HCT116 (cell line): ENCODE measurements around the gene EEFSEC. TPM values are rescaled to one million over a fixed set of nuclear protein-coding genes. Genes with fewer than 3 reads are reported as not detected.

ENCODE experiments used
- ATAC-seq: fragments of 200-7000 bp; cut with Tn5 transposase; 2 replicates; pipeline ENCODE4 v1.9.1; 2020; ENCODE audit warnings: mild to moderate bottlenecking, moderate library complexity
- BruUV-seq: library from RNA; stranded (reverse); fragments of 400-500 nt; replicated peaks from 2 replicates; lab custom pipeline; 2021; lab: Mats Ljungman, UMichigan
- CTCF ChIA-PET: fragments of 300-600 bp; sonication (Branson Sonifier 250); formaldehyde crosslinking; loops from one replicate; lab custom pipeline; 2021; ENCODE audit warnings: antibody characterized with exemption; lab: Charles Lee
- POLR2A ChIA-PET: fragments of 300-600, 350-600 bp; sonication (Branson Sonifier 250); formaldehyde crosslinking; loops from one replicate; lab custom pipeline; 2021; ENCODE audit warnings: antibody characterized with exemption; lab: Charles Lee
- RAD21 ChIA-PET, 2 experiments: fragments of 300-600 bp; sonication (Branson Sonifier 250); formaldehyde crosslinking; loops; one replicate each; lab custom pipeline; 2023; ENCODE audit warnings: low total read pairs in 2 of 2; ENCODE audit not compliant: uncharacterized antibody in 2 of 2, unreplicated experiment in 2 of 2, low non-redundant PET in 1 of 2; lab: Charles Lee
- DNase-seq: peaks from one replicate; pipeline ENCODE4 v3.0.0-alpha.2; 2010; ENCODE audit warnings: low read depth, low spot score
- H2AFZ ChIP-seq: fragments of 200-600 bp; shearing (Covaris generic), sonication (generic); 2 replicates; pipeline ENCODE4 v1.6.1; 2017; ENCODE audit warnings: low read depth, mixed run types, mixed read lengths, antibody characterized with exemption, low read length; ENCODE audit not compliant: poor library complexity, severe bottlenecking
- H3K27ac ChIP-seq: 2 replicates; pipeline ENCODE4 v1.5.1; 2012; ENCODE audit warnings: low read depth, low read length
- H3K27me3 ChIP-seq: fragments of 200-600 bp; sonication (generic); 2 replicates; pipeline ENCODE4 v1.6.1; 2016; ENCODE audit warnings: mixed run types, low read length, mixed read lengths; ENCODE audit not compliant: insufficient read depth
- H3K36me3 ChIP-seq, 2 experiments: fragments of 200-500 bp in 1 of 2; fragments of 200-600 bp in 1 of 2; sonication (Bioruptor generic) in 1 of 2; sonication (generic) in 1 of 2; 2 replicates each; pipeline versions ENCODE4 v1.5.1 to v1.6.1; 2014 to 2016; ENCODE audit warnings: low read length in 2 of 2, inconsistent platforms in 1 of 2, mixed read lengths in 1 of 2, mixed run types in 1 of 2; ENCODE audit not compliant: insufficient read depth in 2 of 2, control insufficient read depth in 1 of 2
- H3K4me1 ChIP-seq, 2 experiments: fragments of 200-600 bp in 1 of 2; sonication (generic) in 1 of 2; 2 replicates each; pipeline versions ENCODE4 v1.5.1 to v1.6.1; 2012 to 2017; ENCODE audit warnings: low read length in 2 of 2, inconsistent platforms in 1 of 2, mild to moderate bottlenecking in 1 of 2, mixed read lengths in 1 of 2, mixed run types in 1 of 2, moderate library complexity in 1 of 2; ENCODE audit not compliant: insufficient read depth in 2 of 2, control insufficient read depth in 1 of 2
- H3K4me2 ChIP-seq: fragments of 200-600 bp; sonication (generic); 2 replicates; pipeline ENCODE4 v1.6.1; 2017; ENCODE audit warnings: mixed run types, low read length, mixed read lengths
- H3K4me3 ChIP-seq, 2 experiments: fragments of 200-600 bp in 1 of 2; sonication (generic) in 1 of 2; replicated peaks in 1 of 2; 2 replicates each; pipeline ENCODE4 v1.5.1; 2011 to 2016; ENCODE audit warnings: low read length in 2 of 2, control low read depth in 1 of 2, low read depth in 1 of 2, mild to moderate bottlenecking in 1 of 2, mixed read lengths in 1 of 2, mixed run types in 1 of 2
- H3K79me2 ChIP-seq: fragments of 200-600 bp; sonication (generic); 2 replicates; pipeline ENCODE4 v1.6.1; 2017; ENCODE audit warnings: mild to moderate bottlenecking, mixed run types, low read length, moderate library complexity, mixed read lengths; ENCODE audit not compliant: insufficient read depth
- H3K9ac ChIP-seq: fragments of 200-600 bp; sonication (generic); 2 replicates; pipeline ENCODE4 v1.6.1; 2016; ENCODE audit warnings: low read length, mixed read lengths
- H3K9me2 ChIP-seq: fragments of 200-600 bp; sonication (generic), shearing (Covaris generic); 2 replicates; pipeline ENCODE4 v1.6.1; 2017; ENCODE audit warnings: mixed run types, mild to moderate bottlenecking, moderate library complexity; ENCODE audit not compliant: insufficient read depth
- H3K9me3 ChIP-seq, 2 experiments: fragments of 200-500 bp in 1 of 2; fragments of 200-600 bp in 1 of 2; sonication (Bioruptor generic) in 1 of 2; sonication (generic) in 1 of 2; 2 replicates each; pipeline ENCODE4 v1.6.1; 2014 to 2017; ENCODE audit warnings: low read length in 2 of 2, mixed read lengths in 2 of 2, inconsistent platforms in 1 of 2, low read depth in 1 of 2, mild to moderate bottlenecking in 1 of 2, mixed run types in 1 of 2, moderate library complexity in 1 of 2; ENCODE audit not compliant: control insufficient read depth in 1 of 2, insufficient read depth in 1 of 2
- H4K20me1 ChIP-seq: fragments of 200-600 bp; sonication (generic), shearing (Covaris generic); 2 replicates; pipeline ENCODE4 v1.6.1; 2017; ENCODE audit warnings: mixed run types, mild to moderate bottlenecking, moderate library complexity; ENCODE audit not compliant: insufficient read depth
- ATF3 ChIP-seq: IDR thresholded peaks from 2 replicates; pipeline ENCODE4 v1.6.1; 2012
- CBX3 ChIP-seq: IDR thresholded peaks from 2 replicates; pipeline ENCODE4 v1.6.1; 2012; ENCODE audit warnings: low read depth
- CTCF ChIP-seq, 3 experiments: fragments of 200-600 bp in 1 of 3; sonication (generic) in 1 of 3; IDR thresholded peaks in 2 of 3; conservative IDR thresholded peaks in 1 of 3; 2 replicates each; pipeline ENCODE4 v1.5.1; 2012 to 2017; ENCODE audit warnings: low read depth in 2 of 3, low read length in 2 of 3, antibody characterized with exemption in 1 of 3, borderline replicate concordance in 1 of 3, control low read depth in 1 of 3, mild to moderate bottlenecking in 1 of 3, mixed read lengths in 1 of 3, mixed run types in 1 of 3, moderate library complexity in 1 of 3; ENCODE audit not compliant: insufficient read depth in 1 of 3
- EGR1 ChIP-seq: IDR thresholded peaks from 2 replicates; pipeline ENCODE4 v1.6.1; 2012; ENCODE audit warnings: low read depth
- ELF1 ChIP-seq: IDR thresholded peaks from 2 replicates; pipeline ENCODE4 v1.6.1; 2012; ENCODE audit warnings: low read depth, borderline replicate concordance
- EZH2 ChIP-seq: fragments of 200-600 bp; sonication (generic); IDR thresholded peaks from 2 replicates; pipeline ENCODE4 v1.6.1; 2017; ENCODE audit warnings: antibody characterized with exemption, mixed run types
- FOSL1 ChIP-seq: IDR thresholded peaks from 2 replicates; pipeline ENCODE4 v1.6.1; 2012; ENCODE audit warnings: low read depth
- MAX ChIP-seq: IDR thresholded peaks from 2 replicates; pipeline ENCODE4 v1.6.1; 2012
- POLR2AphosphoS5 ChIP-seq: IDR thresholded peaks from 2 replicates; pipeline ENCODE4 v1.6.1; 2011; ENCODE audit warnings: mild to moderate bottlenecking, low read depth, low read length, moderate library complexity
- SIN3A ChIP-seq: IDR thresholded peaks from 2 replicates; pipeline ENCODE4 v1.6.1; 2012; ENCODE audit warnings: low read depth
- SP1 ChIP-seq: IDR thresholded peaks from 2 replicates; pipeline ENCODE4 v1.6.1; 2012; ENCODE audit warnings: low read depth
- SRF ChIP-seq: IDR thresholded peaks from 2 replicates; pipeline ENCODE4 v1.6.1; 2012; ENCODE audit warnings: low read depth
- TCF7L2 ChIP-seq: IDR thresholded peaks from 2 replicates; pipeline ENCODE4 v1.7.0; 2011; ENCODE audit warnings: borderline replicate concordance, inconsistent platforms; ENCODE audit not compliant: insufficient read depth, insufficient read length; ENCODE audit errors: extremely low read depth
- YY1 ChIP-seq: IDR thresholded peaks from 2 replicates; pipeline ENCODE4 v1.6.1; 2011; ENCODE audit warnings: low read length, low read depth, moderate library complexity, mild to moderate bottlenecking; ENCODE audit not compliant: insufficient replicate concordance; ENCODE audit errors: extremely low read depth
- ZBTB33 ChIP-seq: IDR thresholded peaks from 2 replicates; pipeline ENCODE4 v1.6.1; 2011; ENCODE audit warnings: mild to moderate bottlenecking, low read length, moderate library complexity; ENCODE audit not compliant: insufficient replicate concordance; ENCODE audit errors: extremely low read depth
- ZFX ChIP-seq: fragments of 450-650 bp; IDR thresholded peaks from 2 replicates; pipeline ENCODE4 v1.6.1; 2017
- ZNF274 ChIP-seq: fragments of 200-500 bp; sonication (Bioruptor generic); IDR thresholded peaks from 2 replicates; pipeline ENCODE4 v1.6.1; 2014; ENCODE audit warnings: mild to moderate bottlenecking, low read depth, low read length, inconsistent platforms
- intact Hi-C: fragments of 100-400 bp; cut with micrococcal nuclease; formaldehyde crosslinking; loops from 2 replicates; pipeline ENCODE4 v1.10.0; 2022
- total RNA-seq: library from RNA; stranded (reverse); gene quantifications from one replicate; pipeline ENCODE4 v1.2.1, GENCODE V29; 2021; ENCODE audit not compliant: unreplicated experiment

EEFSEC gene
- total RNA-seq, 1 experiment from 2014 or later, result 16.1 TPM

- CTCF ChIA-PET, result no interaction called here
- no peaks in the 10 kb centered on the region for H3K9me3 ChIP-seq
- no TSS peak for BruUV-seq
Observed at GRCh38 chr3:128317101-128317697, 163.9 kb downstream of the EEFSEC start.

More at GRCh38 chr3:128317101-128317697, 163.9 kb downstream of the EEFSEC start:
- DNase-seq (no peak), ATAC-seq (no peak)
- POLR2A ChIA-PET, result no interaction called here
- no peak overlapping the region for H3K4me3 ChIP-seq
- no peaks in the 10 kb centered on the region for H3K4me1 ChIP-seq
- intact Hi-C loops, result no loop called here
- no peaks in the 10 kb centered on the region for H3K27me3 ChIP-seq
- H3K4me2 ChIP-seq, result no peak overlapping the region
- H4K20me1 ChIP-seq, result no peaks in the 10 kb centered on the region
- H2AFZ ChIP-seq, result no peak overlapping the region
- RAD21 ChIA-PET, result no interaction called here
- H3K36me3 ChIP-seq, result no peaks in the 10 kb centered on the region
- H3K9ac ChIP-seq, result no peak overlapping the region
- no peaks in the 10 kb centered on the region for H3K79me2 ChIP-seq
- no peaks in the 10 kb centered on the region for H3K9me2 ChIP-seq
- H3K27ac ChIP-seq, result no peak overlapping the region
- TF ChIP-seq EGR1 (no peak), POLR2AphosphoS5 (no peak), SRF (no peak), ELF1 (no peak), ATF3 (no peak), YY1 (no peak), CBX3 (no peak), TCF7L2 (no peak), MAX (no peak), ZNF274 (no peak), FOSL1 (no peak), ZBTB33 (no peak), ZFX (no peak), SIN3A (no peak), SP1 (no peak), CTCF (IDR thresholded peaks at IDR 0.05 in 2 of 3, conservative IDR thresholded peaks at IDR 0.05 in 1 of 3; ENCODE audit: borderline replicate concordance in 1 of 3, insufficient read depth in 1 of 3, low read depth in 2 of 3, low read length in 2 of 3) (no peak), EZH2 (no peak)
